ENCODE measurements around the gene ALG12.

The ALG12 gene

DNA sequence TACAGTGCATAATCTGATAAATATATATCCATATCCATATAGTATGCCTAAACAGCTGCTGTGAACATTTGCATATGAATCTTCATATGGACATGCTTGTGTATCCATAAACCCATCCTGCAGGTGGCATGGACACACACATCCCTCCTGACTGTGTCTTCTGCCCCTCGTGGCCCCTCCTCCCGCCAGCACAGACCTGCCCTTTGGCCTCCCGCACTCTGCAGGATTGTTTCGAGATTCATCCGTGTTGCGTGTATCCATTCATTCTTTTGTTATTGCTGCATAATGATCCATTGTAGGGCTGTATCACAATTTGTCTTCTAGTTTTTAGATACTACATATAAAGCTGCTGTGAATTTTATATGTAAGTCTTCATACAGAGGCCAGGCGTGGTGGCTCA lies 40.6 kb downstream of the ALG12 start:
- TF ChIP-seq YY1 (IDR thresholded peaks at IDR 0.05; ENCODE audit: low read depth), result no peak
- no peak for TF ChIP-seq RAD21 (IDR thresholded peaks at IDR 0.05; ENCODE audit: low read depth)
- TF ChIP-seq EGR1 (IDR thresholded peaks at IDR 0.05), result no peak
- TF ChIP-seq TAF1 (IDR thresholded peaks at IDR 0.05; ENCODE audit: low read depth), result no peak
- no peak for TF ChIP-seq NFIC (IDR thresholded peaks at IDR 0.05)
- no peak for TF ChIP-seq FOXM1 (IDR thresholded peaks at IDR 0.05; ENCODE audit: borderline replicate concordance, low read depth)
- TF ChIP-seq, protein P1, sequence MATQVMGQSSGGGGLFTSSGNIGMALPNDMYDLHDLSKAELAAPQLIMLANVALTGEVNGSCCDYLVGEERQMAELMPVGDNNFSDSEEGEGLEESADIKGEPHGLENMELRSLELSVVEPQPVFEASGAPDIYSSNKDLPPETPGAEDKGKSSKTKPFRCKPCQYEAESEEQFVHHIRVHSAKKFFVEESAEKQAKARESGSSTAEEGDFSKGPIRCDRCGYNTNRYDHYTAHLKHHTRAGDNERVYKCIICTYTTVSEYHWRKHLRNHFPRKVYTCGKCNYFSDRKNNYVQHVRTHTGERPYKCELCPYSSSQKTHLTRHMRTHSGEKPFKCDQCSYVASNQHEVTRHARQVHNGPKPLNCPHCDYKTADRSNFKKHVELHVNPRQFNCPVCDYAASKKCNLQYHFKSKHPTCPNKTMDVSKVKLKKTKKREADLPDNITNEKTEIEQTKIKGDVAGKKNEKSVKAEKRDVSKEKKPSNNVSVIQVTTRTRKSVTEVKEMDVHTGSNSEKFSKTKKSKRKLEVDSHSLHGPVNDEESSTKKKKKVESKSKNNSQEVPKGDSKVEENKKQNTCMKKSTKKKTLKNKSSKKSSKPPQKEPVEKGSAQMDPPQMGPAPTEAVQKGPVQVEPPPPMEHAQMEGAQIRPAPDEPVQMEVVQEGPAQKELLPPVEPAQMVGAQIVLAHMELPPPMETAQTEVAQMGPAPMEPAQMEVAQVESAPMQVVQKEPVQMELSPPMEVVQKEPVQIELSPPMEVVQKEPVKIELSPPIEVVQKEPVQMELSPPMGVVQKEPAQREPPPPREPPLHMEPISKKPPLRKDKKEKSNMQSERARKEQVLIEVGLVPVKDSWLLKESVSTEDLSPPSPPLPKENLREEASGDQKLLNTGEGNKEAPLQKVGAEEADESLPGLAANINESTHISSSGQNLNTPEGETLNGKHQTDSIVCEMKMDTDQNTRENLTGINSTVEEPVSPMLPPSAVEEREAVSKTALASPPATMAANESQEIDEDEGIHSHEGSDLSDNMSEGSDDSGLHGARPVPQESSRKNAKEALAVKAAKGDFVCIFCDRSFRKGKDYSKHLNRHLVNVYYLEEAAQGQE (IDR thresholded peaks at IDR 0.05; ENCODE audit: low read depth), result no peak
- no peak for TF ChIP-seq CEBPB (IDR thresholded peaks at IDR 0.05)

DNA sequence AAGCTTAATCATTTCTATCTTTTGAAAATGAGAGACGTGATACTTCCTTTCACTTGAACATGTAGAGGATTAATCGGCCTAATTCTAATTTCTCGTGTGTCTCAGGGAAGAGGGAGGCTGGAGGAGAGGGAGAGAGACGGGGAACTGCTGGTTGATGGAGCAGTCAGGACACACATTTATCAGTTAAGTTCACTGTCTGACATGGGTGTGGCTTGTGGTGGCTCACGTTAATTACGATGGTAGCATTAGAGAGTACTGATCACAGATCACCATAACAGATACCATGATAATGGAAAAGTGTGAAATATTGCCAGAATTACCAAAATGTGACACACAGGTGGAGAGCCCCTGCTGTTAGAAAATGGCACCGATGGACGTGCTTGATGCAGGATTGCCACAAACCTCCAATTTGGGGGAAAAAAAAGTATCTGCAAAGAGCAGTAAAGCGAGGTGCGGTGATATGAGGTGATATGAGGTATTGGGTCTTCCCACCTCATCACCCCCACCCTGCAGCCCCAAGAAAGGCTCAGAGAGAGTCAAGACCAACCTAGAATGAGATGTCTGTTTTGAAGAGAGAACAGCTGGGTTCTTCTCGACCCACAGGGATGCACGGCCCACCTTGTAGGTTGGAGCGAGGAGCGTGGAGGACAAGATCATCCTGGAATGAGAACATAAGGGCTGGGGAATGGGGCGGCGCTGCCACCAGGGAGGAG lies 44.9 kb downstream of the ALG12 start:
- TF ChIP-seq FOXM1 (IDR thresholded peaks at IDR 0.05; ENCODE audit: borderline replicate concordance, low read depth) (no peak), TEAD4 (IDR thresholded peaks at IDR 0.05) (no peak), CREB1 (IDR thresholded peaks at IDR 0.05; ENCODE audit: low read depth) (no peak), CEBPB (IDR thresholded peaks at IDR 0.05) (no peak), TCF12 (IDR thresholded peaks at IDR 0.05; ENCODE audit: low read depth) (no peak), YY1 (IDR thresholded peaks at IDR 0.05; ENCODE audit: low read depth) (no peak), EP300 (IDR thresholded peaks at IDR 0.05; ENCODE audit: borderline replicate concordance) (no peak), ZBTB7A (IDR thresholded peaks at IDR 0.05; ENCODE audit: low read depth) (no peak), EGR1 (IDR thresholded peaks at IDR 0.05) (no peak), USF1 (IDR thresholded peaks at IDR 0.05) (no peak), TAF1 (IDR thresholded peaks at IDR 0.05; ENCODE audit: low read depth) (no peak), RAD21 (IDR thresholded peaks at IDR 0.05; ENCODE audit: low read depth) (no peak), NFIC (IDR thresholded peaks at IDR 0.05) (no peak)
- TF ChIP-seq, protein P1 (IDR thresholded peaks at IDR 0.05; ENCODE audit: low read depth), result no peak
- TF ChIP-seq, protein P2, sequence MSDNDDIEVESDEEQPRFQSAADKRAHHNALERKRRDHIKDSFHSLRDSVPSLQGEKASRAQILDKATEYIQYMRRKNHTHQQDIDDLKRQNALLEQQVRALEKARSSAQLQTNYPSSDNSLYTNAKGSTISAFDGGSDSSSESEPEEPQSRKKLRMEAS (IDR thresholded peaks at IDR 0.05), result no peak

GRCh38 chr22:49872347-49872746 lies 45.9 kb downstream of the ALG12 start:
- no peak for TF ChIP-seq USF1 (IDR thresholded peaks at IDR 0.05)
- TF ChIP-seq TAF1 (IDR thresholded peaks at IDR 0.05; ENCODE audit: low read depth), result no peak
- TF ChIP-seq TEAD4 (IDR thresholded peaks at IDR 0.05), result no peak
- no peak for TF ChIP-seq EGR1 (IDR thresholded peaks at IDR 0.05)
- TF ChIP-seq NFIC (IDR thresholded peaks at IDR 0.05), result no peak
- no peak for TF ChIP-seq ZBTB7A (IDR thresholded peaks at IDR 0.05; ENCODE audit: low read depth)
- TF ChIP-seq, protein P1 (IDR thresholded peaks at IDR 0.05; ENCODE audit: low read depth), result no peak
- TF ChIP-seq CREB1 (IDR thresholded peaks at IDR 0.05; ENCODE audit: low read depth), result no peak
- no peak for TF ChIP-seq EP300 (IDR thresholded peaks at IDR 0.05; ENCODE audit: borderline replicate concordance)
- no peak for TF ChIP-seq CEBPB (IDR thresholded peaks at IDR 0.05)
- TF ChIP-seq, protein P2 (IDR thresholded peaks at IDR 0.05), result no peak
- no peak for TF ChIP-seq FOXM1 (IDR thresholded peaks at IDR 0.05; ENCODE audit: borderline replicate concordance, low read depth)
- TF ChIP-seq YY1 (IDR thresholded peaks at IDR 0.05; ENCODE audit: low read depth), result no peak
- no peak for TF ChIP-seq TCF12 (IDR thresholded peaks at IDR 0.05; ENCODE audit: low read depth)
- TF ChIP-seq RAD21 (IDR thresholded peaks at IDR 0.05; ENCODE audit: low read depth), result no peak

DNA sequence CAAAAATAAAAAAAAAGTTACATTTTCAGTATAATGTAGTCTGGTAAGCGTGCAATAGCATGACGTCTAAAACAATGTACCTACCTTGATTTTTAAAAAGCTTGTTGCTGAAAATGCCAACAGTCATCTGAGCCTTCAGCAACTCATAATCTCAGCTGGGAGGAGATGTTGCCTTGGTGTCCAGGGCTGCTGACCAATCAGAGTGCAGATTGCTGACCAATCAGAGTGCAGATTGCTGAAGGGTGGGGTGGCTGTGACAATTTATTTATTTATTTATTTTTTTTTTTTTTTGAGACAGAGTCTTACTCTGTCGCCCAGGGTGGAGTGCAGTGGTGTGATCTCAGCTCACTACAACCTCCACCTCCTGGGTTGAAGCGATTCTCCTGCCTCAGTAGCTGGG lies 46.8 kb downstream of the ALG12 start:
- TF ChIP-seq TEAD4 (IDR thresholded peaks at IDR 0.05), result no peak

All from Ishikawa (cell line).